Activated naive CD4-positive, alpha-beta T cell treated with anti-CD3 and anti-CD28 coated beads, Interleukin-2, amount 10 ng/mL, durations not matched to agents 7 days and 5 days (primary cell): ENCODE measurements around the gene OR52E5.

Experiments
- CTCF ChIA-PET: fragments of 350-600 bp; sonication (Branson Sonifier 250); formaldehyde crosslinking; loops from one replicate; lab custom pipeline; 2021; ENCODE audit warnings: antibody characterized with exemption; lab: Charles Lee
- DNase-seq: peaks from one replicate; pipeline ENCODE4 v3.0.0-alpha.2; 2020
- H3K27ac Mint-ChIP-seq: one replicate; pipeline ENCODE4 v1.8.0; 2021; ENCODE audit warnings: mild to moderate bottlenecking, moderate library complexity, mixed read lengths
- H3K27me3 Mint-ChIP-seq: one replicate; pipeline ENCODE4 v1.8.0; 2021; ENCODE audit warnings: mild to moderate bottlenecking, mixed read lengths
- H3K36me3 Mint-ChIP-seq: one replicate; pipeline ENCODE4 v1.8.0; 2021; ENCODE audit warnings: mixed read lengths
- H3K4me1 Mint-ChIP-seq: one replicate; pipeline ENCODE4 v1.8.0; 2021; ENCODE audit warnings: mixed read lengths
- H3K4me3 Mint-ChIP-seq: one replicate; pipeline ENCODE4 v1.8.0; 2021; ENCODE audit warnings: mild to moderate bottlenecking, moderate library complexity, mixed read lengths
- H3K9me3 Mint-ChIP-seq: one replicate; pipeline ENCODE4 v1.8.0; 2021; ENCODE audit warnings: mixed read lengths

The OR52E5 gene

GRCh38 chr11:5892908-5893307 is at the start of gene OR52E5:
TSS of gene OR52E5 (plus strand) at chr11:5893208. CDS start at chr11:5900777, 7,569 bp downstream.
- H3K27me3 Mint-ChIP-seq = no peaks in the 10 kb centered on the region
- DNase-seq = no peak
- H3K4me1 Mint-ChIP-seq = no peaks in the 10 kb centered on the region
- H3K9me3 Mint-ChIP-seq = no peaks in the 10 kb centered on the region
- H3K4me3 Mint-ChIP-seq = no peak within 1 kb of the TSS
- CTCF ChIA-PET = no interaction called here
- no peak within 1 kb of the TSS for H3K27ac Mint-ChIP-seq
- no peaks in the 10 kb centered on the region for H3K36me3 Mint-ChIP-seq

- DNase-seq = no peak
- CTCF ChIA-PET = no interaction called here
- H3K27ac Mint-ChIP-seq = no peak overlapping the region
- no peaks in the 10 kb centered on the region for H3K27me3 Mint-ChIP-seq
- no peak overlapping the region for H3K4me3 Mint-ChIP-seq
- H3K36me3 Mint-ChIP-seq = no peaks in the 10 kb centered on the region
- H3K4me1 Mint-ChIP-seq = no peaks in the 10 kb centered on the region
- H3K9me3 Mint-ChIP-seq = no peaks in the 10 kb centered on the region
These were observed 46.3 kb upstream of the OR52E5 start for GRCh38 chr11:5846701-5847100.

- DNase-seq = no peak
- no peaks in the 10 kb centered on the region for H3K9me3 Mint-ChIP-seq
- no peaks in the 10 kb centered on the region for H3K27me3 Mint-ChIP-seq
- no peaks in the 10 kb centered on the region for H3K4me1 Mint-ChIP-seq
- H3K4me3 Mint-ChIP-seq = no peak overlapping the region
- H3K27ac Mint-ChIP-seq = no peak overlapping the region
- H3K36me3 Mint-ChIP-seq = no peaks in the 10 kb centered on the region
- CTCF ChIA-PET = no interaction called here
These were observed 45.3 kb upstream of the OR52E5 start for GRCh38 chr11:5847711-5848110.

GRCh38 chr11:5851002-5851401 is 42.0 kb upstream of the OR52E5 start:
- Mint-ChIP-seq H3K4me3 (no peak overlapping the region), H3K9me3 (no peaks in the 10 kb centered on the region), H3K36me3 (no peaks in the 10 kb centered on the region), H3K4me1 (no peaks in the 10 kb centered on the region), H3K27ac (no peak overlapping the region), H3K27me3 (no peaks in the 10 kb centered on the region)
- no peak for DNase-seq
- CTCF ChIA-PET = no interaction called here

GRCh38 chr11:5857590-5857989 is 35.4 kb upstream of the OR52E5 start, which contains the start of gene OR52E8:
TSS of gene OR52E8 (minus strand) at chr11:5857690. CDS start at chr11:5857690, 0 bp downstream.
- CTCF ChIA-PET = no interaction called here
- Mint-ChIP-seq H3K27me3 (no peaks in the 10 kb centered on the region), H3K4me3 (no peak within 1 kb of the TSS), H3K9me3 (no peaks in the 10 kb centered on the region), H3K4me1 (no peaks in the 10 kb centered on the region), H3K27ac (no peak within 1 kb of the TSS), H3K36me3 (no peaks in the 10 kb centered on the region)
- DNase-seq = no peak

GRCh38 chr11:5865826-5866225 is 27.2 kb upstream of the OR52E5 start:
- H3K4me1 Mint-ChIP-seq = no peaks in the 10 kb centered on the region
- no peak overlapping the region for H3K27ac Mint-ChIP-seq
- no peak overlapping the region for H3K4me3 Mint-ChIP-seq
- CTCF ChIA-PET = no interaction called here
- no peak for DNase-seq
- H3K27me3 Mint-ChIP-seq = no peaks in the 10 kb centered on the region
- H3K9me3 Mint-ChIP-seq = no peaks in the 10 kb centered on the region
- H3K36me3 Mint-ChIP-seq = no peaks in the 10 kb centered on the region

GRCh38 chr11:5878564-5878963 is 14.4 kb upstream of the OR52E5 start:
- no peaks in the 10 kb centered on the region for H3K9me3 Mint-ChIP-seq
- no peak for DNase-seq
- CTCF ChIA-PET = no interaction called here
- H3K27me3 Mint-ChIP-seq = no peaks in the 10 kb centered on the region
- H3K4me3 Mint-ChIP-seq = no peak overlapping the region
- H3K4me1 Mint-ChIP-seq = no peaks in the 10 kb centered on the region
- no peaks in the 10 kb centered on the region for H3K36me3 Mint-ChIP-seq
- H3K27ac Mint-ChIP-seq = no peak overlapping the region

GRCh38 chr11:5880329-5880728 is 12.7 kb upstream of the OR52E5 start, which contains the start of gene OR52E4:
TSS of gene OR52E4 (plus strand) at chr11:5880629. CDS start at chr11:5884293, 3,664 bp downstream.
- no peaks in the 10 kb centered on the region for H3K9me3 Mint-ChIP-seq
- no peak for DNase-seq
- H3K36me3 Mint-ChIP-seq = no peaks in the 10 kb centered on the region
- CTCF ChIA-PET = no interaction called here
- no peak within 1 kb of the TSS for H3K27ac Mint-ChIP-seq
- no peaks in the 10 kb centered on the region for H3K27me3 Mint-ChIP-seq
- H3K4me3 Mint-ChIP-seq = no peak within 1 kb of the TSS
- no peaks in the 10 kb centered on the region for H3K4me1 Mint-ChIP-seq

GRCh38 chr11:5881756-5882155 is 11.3 kb upstream of the OR52E5 start:
- no peaks in the 10 kb centered on the region for H3K36me3 Mint-ChIP-seq
- H3K27me3 Mint-ChIP-seq = no peaks in the 10 kb centered on the region
- CTCF ChIA-PET = no interaction called here
- no peak overlapping the region for H3K4me3 Mint-ChIP-seq
- no peak for DNase-seq
- H3K9me3 Mint-ChIP-seq = no peaks in the 10 kb centered on the region
- no peak overlapping the region for H3K27ac Mint-ChIP-seq
- no peaks in the 10 kb centered on the region for H3K4me1 Mint-ChIP-seq

- Mint-ChIP-seq H3K4me1 (no peaks in the 10 kb centered on the region), H3K9me3 (no peaks in the 10 kb centered on the region), H3K4me3 (no peak overlapping the region), H3K27ac (no peak overlapping the region), H3K27me3 (no peaks in the 10 kb centered on the region), H3K36me3 (no peaks in the 10 kb centered on the region)
- DNase-seq = no peak
- CTCF ChIA-PET = no interaction called here
These were observed 5.8 kb upstream of the OR52E5 start for GRCh38 chr11:5887172-5887571.

- CTCF ChIA-PET = no interaction called here
- Mint-ChIP-seq H3K4me3 (no peak overlapping the region), H3K36me3 (no peaks in the 10 kb centered on the region), H3K27ac (no peak overlapping the region), H3K27me3 (no peaks in the 10 kb centered on the region), H3K4me1 (no peaks in the 10 kb centered on the region), H3K9me3 (no peaks in the 10 kb centered on the region)
- DNase-seq = no peak
These were observed 5.3 kb upstream of the OR52E5 start for GRCh38 chr11:5887661-5888060.

- Mint-ChIP-seq H3K36me3 (no peaks in the 10 kb centered on the region), H3K27ac (no peak overlapping the region), H3K27me3 (no peaks in the 10 kb centered on the region), H3K4me3 (no peak overlapping the region), H3K9me3 (no peaks in the 10 kb centered on the region), H3K4me1 (no peaks in the 10 kb centered on the region)
- no peak for DNase-seq
- CTCF ChIA-PET = interaction anchor here (0.7 to 1.4 kb wide), 3 partner anchors 18 to 415 kb away, joined by 3 to 8 read pairs (median 4); no protein-coding TSS in a partner anchor
These were observed 1.7 kb upstream of the OR52E5 start for GRCh38 chr11:5891216-5891800.

- Mint-ChIP-seq H3K4me3 (no peak overlapping the region), H3K4me1 (no peaks in the 10 kb centered on the region), H3K9me3 (no peaks in the 10 kb centered on the region), H3K27ac (no peak overlapping the region), H3K36me3 (no peaks in the 10 kb centered on the region), H3K27me3 (no peaks in the 10 kb centered on the region)
- DNase-seq = no peak
- CTCF ChIA-PET = no interaction called here
These were observed 6.5 kb downstream of the OR52E5 start for GRCh38 chr11:5899534-5899933.

GRCh38 chr11:5910540-5910939 is 17.5 kb downstream of the OR52E5 start:
- DNase-seq = no peak
- H3K36me3 Mint-ChIP-seq = no peaks in the 10 kb centered on the region
- no peaks in the 10 kb centered on the region for H3K9me3 Mint-ChIP-seq
- no peak overlapping the region for H3K4me3 Mint-ChIP-seq
- H3K27me3 Mint-ChIP-seq = no peaks in the 10 kb centered on the region
- CTCF ChIA-PET = no interaction called here
- H3K4me1 Mint-ChIP-seq = no peaks in the 10 kb centered on the region
- no peak overlapping the region for H3K27ac Mint-ChIP-seq

- H3K27me3 Mint-ChIP-seq = no peaks in the 10 kb centered on the region
- no peak for DNase-seq
- no peak overlapping the region for H3K27ac Mint-ChIP-seq
- no peaks in the 10 kb centered on the region for H3K4me1 Mint-ChIP-seq
- H3K36me3 Mint-ChIP-seq = no peaks in the 10 kb centered on the region
- no peak overlapping the region for H3K4me3 Mint-ChIP-seq
- H3K9me3 Mint-ChIP-seq = peaks cover 2% of the 10 kb centered on the region
- CTCF ChIA-PET = no interaction called here
These were observed 29.9 kb downstream of the OR52E5 start for GRCh38 chr11:5922749-5923426.
